Measurements from ENCODE around the gene VOPP1. TPM values are rescaled to one million over a fixed set of nuclear protein-coding genes. Genes with fewer than 3 reads are reported as not detected.

The VOPP1 gene
- total RNA-seq, 1 donor from 2014 or later, result 23.7 TPM

GRCh38 chr7:55545496-55545895 is 26.8 kb downstream of the VOPP1 start:
- Histone ChIP-seq H3K27me3 (ENCODE audit: low read depth) (no peaks in the 10 kb centered on the region), H3K4me1 (peaks cover 48% of the 10 kb centered on the region), H3K4me3 (no peak overlapping the region), H3K9me3 (replicated peaks) (no peaks in the 10 kb centered on the region), H3K36me3 (no peaks in the 10 kb centered on the region), H3K27ac (replicated peaks) (peak overlapping the region; percentile 68)
- TF ChIP-seq CTCF (IDR thresholded peaks at IDR 0.05; ENCODE audit: borderline replicate concordance), result peak; percentile 27
- DNase-seq, result no peak
- intact Hi-C loops (cut with micrococcal nuclease), result no loop called here

GRCh38 chr7:55540226-55540858 is 32.0 kb downstream of the VOPP1 start:
- H3K27me3 ChIP-seq (ENCODE audit: low read depth), result no peaks in the 10 kb centered on the region
- no peak overlapping the region for H3K27ac ChIP-seq (replicated peaks)
- H3K9me3 ChIP-seq (replicated peaks), result no peaks in the 10 kb centered on the region
- DNase-seq, result no peak
- intact Hi-C loops (cut with micrococcal nuclease), result no loop called here
- no peak for TF ChIP-seq CTCF (IDR thresholded peaks at IDR 0.05; ENCODE audit: borderline replicate concordance)
- no peak overlapping the region for H3K4me3 ChIP-seq
- no peaks in the 10 kb centered on the region for H3K36me3 ChIP-seq
- H3K4me1 ChIP-seq, result peaks cover 29% of the 10 kb centered on the region

GRCh38 chr7:55539380-55539779 is 32.9 kb downstream of the VOPP1 start:
- Histone ChIP-seq H3K27ac (replicated peaks) (no peak overlapping the region), H3K27me3 (ENCODE audit: low read depth) (no peaks in the 10 kb centered on the region), H3K36me3 (no peaks in the 10 kb centered on the region), H3K4me1 (peaks cover 36% of the 10 kb centered on the region), H3K4me3 (no peak overlapping the region), H3K9me3 (replicated peaks) (no peaks in the 10 kb centered on the region)
- DNase-seq, result no peak
- no peak for TF ChIP-seq CTCF (IDR thresholded peaks at IDR 0.05; ENCODE audit: borderline replicate concordance)
- intact Hi-C loops (cut with micrococcal nuclease), result no loop called here

GRCh38 chr7:55538538-55538937 is 33.8 kb downstream of the VOPP1 start:
- H3K4me1 ChIP-seq, result peaks cover 44% of the 10 kb centered on the region
- no peaks in the 10 kb centered on the region for H3K27me3 ChIP-seq (ENCODE audit: low read depth)
- no peak for TF ChIP-seq CTCF (IDR thresholded peaks at IDR 0.05; ENCODE audit: borderline replicate concordance)
- no peak overlapping the region for H3K27ac ChIP-seq (replicated peaks)
- no peak for DNase-seq
- intact Hi-C loops (cut with micrococcal nuclease), result no loop called here
- H3K4me3 ChIP-seq, result no peak overlapping the region
- no peaks in the 10 kb centered on the region for H3K9me3 ChIP-seq (replicated peaks)
- H3K36me3 ChIP-seq, result no peaks in the 10 kb centered on the region

GRCh38 chr7:55537458-55537990 is 34.8 kb downstream of the VOPP1 start:
- TF ChIP-seq CTCF (IDR thresholded peaks at IDR 0.05; ENCODE audit: borderline replicate concordance), result no peak
- peaks cover 52% of the 10 kb centered on the region for H3K4me1 ChIP-seq
- no peak overlapping the region for H3K27ac ChIP-seq (replicated peaks)

More at GRCh38 chr7:55537458-55537990, 34.8 kb downstream of the VOPP1 start:
- Histone ChIP-seq H3K36me3 (no peaks in the 10 kb centered on the region), H3K27me3 (ENCODE audit: low read depth) (no peaks in the 10 kb centered on the region), H3K9me3 (replicated peaks) (no peaks in the 10 kb centered on the region), H3K4me3 (no peak overlapping the region)
- intact Hi-C loops (cut with micrococcal nuclease), result no loop called here
- DNase-seq, result no peak

Data from left ventricle myocardium inferior (tissue), 1 donor.